Stimulated activated CD4-positive, alpha-beta T cell treated with anti-CD3 and anti-CD28 coated beads, Interleukin-1b, Interleukin-23, amount 100 ng/mL, for 48 hours (primary cell): ENCODE measurements around the gene SYTL1.

Experiments used
- DNase-seq: peaks from one replicate; pipeline ENCODE4 v3.0.0-alpha.2; 2020

The SYTL1 gene

DNA sequence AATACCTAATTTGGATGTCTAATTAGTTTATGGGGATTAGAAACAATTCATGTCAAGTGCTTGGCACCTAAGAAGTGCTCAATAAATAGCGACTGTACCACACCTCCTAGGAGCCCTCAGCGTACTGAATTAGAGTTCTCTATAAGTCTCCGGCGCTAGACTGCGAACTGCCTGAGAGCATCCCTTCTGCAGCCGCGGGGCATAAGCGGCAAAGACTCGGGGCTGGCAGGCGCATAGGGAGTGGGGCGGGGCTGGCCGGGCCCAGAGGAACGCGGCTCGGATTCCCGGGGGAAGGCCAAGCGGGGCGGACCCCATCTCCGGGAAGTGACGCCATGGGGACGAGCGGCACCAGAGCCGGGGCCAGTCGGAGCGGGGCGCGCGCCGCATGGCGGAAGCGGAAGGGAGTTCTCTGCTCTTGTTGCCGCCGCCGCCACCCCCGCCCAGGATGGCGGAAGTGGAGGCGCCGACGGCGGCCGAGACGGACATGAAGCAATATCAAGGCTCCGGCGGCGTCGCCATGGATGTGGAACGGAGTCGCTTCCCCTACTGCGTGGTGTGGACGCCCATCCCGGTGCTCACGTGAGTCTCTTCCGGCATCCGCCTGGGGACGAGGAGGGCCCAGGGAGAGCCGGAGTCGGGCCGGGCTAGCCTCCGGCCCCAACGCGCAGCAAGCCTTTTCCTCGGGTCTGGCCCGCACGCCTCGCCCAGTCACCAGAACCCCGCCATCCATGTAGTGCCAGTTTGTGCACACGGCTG lies 19.8 kb upstream of the SYTL1 start, which contains the start of gene TMEM222:
Gene TMEM222 (plus strand): TSS at position 351 of the 756 bp plus-strand sequence. CDS start 35 bp downstream, at position 386.
- peak; percentile 98 for DNase-seq

DNA sequence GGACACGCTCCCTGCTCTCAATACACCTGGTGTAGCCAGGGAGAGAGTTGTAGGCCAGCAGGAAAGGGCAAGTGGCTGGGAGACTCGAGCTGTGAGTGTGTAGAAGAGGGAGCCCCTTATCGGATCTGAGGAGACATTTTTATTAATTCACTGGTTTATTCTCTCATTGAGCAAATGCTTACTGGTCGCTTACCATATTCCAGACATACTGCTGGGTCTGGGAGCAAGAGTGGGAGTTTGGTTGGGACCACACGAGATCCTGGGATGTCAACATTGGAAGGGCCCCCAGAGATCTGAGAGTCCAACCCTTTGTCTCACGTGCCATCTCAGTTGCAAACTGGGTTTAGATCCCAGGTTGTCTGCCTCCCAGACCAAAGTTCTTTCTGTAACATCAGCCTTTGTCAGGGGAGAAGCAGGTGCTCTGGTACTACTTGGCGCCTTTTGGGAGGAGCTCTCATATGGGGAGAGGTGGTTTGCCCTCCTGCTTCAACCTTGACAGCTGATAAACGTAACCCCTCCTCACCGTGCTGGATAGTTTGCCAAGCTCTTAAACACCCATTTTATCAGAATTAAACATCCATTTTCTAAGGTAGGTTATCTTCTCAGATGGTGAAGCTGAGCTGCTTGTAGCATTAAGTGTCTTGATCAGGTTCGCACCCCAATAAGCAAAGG lies 19.1 kb upstream of the SYTL1 start:
- no peak for DNase-seq

DNA sequence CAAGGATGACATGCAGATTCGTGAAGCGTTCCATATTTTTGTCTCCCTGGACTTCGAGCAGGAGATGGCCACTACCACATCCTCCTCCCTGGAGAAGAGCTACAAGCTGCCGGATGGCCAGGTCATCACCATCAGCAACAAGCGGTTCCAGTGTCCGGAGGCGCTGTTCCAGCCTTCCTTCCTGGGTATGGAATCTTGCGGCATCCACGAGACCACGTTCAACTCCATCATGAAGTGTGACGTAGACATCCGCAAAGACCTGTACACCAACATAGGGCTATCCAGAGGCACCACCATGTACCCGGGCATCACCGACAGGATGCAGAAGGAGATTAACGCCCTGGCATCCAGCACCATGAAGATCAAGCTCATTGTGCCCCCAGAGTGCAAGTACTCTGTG lies 16.5 kb upstream of the SYTL1 start:
- DNase-seq: no peak

DNA sequence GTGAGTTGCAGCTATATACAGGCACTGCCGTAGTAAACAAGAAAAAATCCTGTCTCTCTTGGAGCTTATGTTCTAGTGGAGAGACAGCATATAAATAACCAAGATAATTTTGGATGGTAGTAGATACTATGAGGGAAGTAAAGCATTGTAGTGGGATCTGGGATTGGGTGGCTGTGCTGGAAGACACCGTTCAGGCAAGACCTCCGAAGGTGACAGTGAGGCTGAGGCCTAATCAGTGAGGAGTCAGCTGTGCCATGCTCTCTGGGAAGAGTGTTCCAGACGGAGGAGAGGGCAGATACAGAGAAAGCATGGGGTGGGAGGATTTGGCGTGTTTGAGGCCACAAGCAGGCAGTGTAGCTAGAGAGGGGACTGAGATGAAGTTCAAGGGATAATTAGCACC lies 13.9 kb upstream of the SYTL1 start:
- no peak for DNase-seq

- no peak for DNase-seq
Measured at GRCh38 chr1:27330786-27331185, 11.0 kb upstream of the SYTL1 start.

DNA sequence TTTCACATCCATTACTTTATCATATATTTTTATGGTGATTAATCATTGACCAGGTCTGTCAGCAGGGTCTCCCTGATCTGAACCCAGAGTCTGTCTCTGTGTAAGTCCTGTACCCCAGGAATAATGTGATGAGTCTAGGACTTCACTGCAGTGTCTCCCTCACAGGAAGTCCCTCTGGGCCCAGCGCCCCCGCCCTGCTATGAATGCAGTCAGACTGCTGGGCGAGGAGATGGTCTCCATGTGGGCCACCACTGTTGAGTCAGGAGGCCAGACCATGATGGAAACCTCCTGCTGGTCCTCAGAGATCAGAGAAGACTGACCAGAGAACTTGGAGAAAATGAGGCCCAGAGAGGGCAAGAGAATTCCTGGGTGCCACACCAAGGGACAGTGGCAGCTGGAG lies 10.4 kb upstream of the SYTL1 start:
- DNase-seq: no peak

DNA sequence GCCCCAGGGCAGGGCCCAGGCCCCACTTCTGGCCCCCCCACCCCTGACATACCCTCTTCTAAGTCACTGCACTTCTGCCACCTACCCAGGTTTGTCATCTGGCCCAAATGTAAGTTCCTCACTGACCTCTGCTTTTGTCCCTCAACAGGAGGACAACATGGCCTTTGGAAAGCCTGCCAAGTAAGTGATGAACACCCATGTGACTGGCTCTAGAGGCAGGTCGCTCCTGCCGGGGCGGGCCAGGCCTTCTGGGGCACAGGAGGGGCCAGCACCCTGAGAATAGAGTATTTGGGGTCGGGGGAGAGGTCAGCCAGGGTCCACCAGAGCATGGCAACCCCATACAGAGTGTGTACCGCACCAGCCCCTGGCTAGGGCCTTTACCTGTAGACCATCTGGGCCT lies 9.9 kb upstream of the SYTL1 start:
- no peak for DNase-seq

- DNase-seq: peak; percentile 39
Measured at GRCh38 chr1:27332536-27333281, 9.1 kb upstream of the SYTL1 start.

DNA sequence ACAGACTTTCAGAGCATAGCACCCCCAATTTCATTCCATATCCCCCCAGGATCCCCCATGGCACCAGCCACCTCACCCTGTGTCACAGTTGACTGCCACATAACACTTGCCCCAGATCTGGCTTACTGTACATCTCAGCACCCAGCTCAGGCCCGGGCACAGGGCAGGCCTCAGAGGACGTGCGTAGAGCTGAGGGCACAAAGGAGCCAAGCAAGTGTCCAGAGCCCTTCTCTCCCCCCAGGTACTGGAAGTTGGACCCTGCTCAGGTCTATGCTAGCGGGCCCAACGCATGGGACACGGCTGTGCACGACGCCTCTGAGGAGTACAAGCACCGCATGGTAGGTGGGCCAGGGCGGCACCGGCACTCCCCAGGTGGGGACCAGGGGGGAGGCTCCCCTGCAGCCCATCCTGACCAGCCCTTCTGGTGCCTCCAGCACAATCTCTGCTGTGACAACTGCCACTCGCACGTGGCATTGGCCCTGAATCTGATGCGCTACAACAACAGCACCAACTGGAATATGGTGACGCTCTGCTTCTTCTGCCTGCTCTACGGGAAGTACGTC lies 8.0 kb upstream of the SYTL1 start:
- DNase-seq: no peak

DNA sequence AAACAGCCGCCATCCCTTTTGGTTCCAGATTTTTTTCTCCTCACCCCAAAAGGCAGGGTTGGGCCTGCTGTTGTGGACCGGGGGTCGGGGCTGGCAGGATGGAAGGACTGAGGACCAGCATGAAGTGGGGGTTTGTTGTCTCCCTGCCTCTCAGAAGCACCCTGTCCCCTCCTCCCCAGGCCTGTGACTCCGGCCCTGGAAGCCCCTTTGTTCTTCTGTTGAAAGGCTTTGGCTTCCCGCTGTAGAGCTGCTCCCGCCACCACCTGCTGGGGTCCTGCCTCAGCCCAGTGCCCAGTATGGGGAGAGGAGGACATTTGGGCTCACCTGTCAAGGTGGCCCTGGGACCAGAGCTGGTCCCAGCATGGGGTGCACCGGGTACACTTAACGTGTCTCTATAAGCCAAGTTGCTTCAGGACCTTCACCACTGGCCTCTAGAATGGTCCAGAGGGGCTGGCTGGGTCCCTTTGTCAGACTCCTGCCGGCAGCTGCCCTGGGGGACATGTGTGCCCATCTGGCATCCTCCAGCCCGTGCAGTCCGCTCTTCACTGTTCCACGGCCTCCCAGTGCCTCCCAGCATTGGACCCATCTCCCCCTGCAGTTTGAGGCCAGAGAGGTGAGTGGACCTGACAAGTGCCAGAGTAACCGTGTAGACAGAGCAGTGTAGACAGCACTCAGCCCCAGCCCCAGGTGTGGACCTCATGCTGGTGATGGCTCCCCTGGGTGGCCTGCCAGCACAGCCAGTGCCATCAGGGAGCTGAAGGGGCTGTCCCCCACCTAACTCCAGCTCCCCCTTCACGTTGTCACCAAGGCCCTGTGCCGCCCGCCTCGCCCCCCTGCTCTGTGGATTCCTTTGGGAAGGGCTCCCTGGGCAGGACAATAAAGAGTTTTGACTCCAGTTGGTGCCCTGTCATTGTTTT lies 6.1 kb upstream of the SYTL1 start:
- no peak for DNase-seq

GRCh38 chr1:27336756-27337155 lies 5.1 kb upstream of the SYTL1 start:
- DNase-seq: no peak

GRCh38 chr1:27338751-27339150 lies 3.1 kb upstream of the SYTL1 start:
- no peak for DNase-seq

GRCh38 chr1:27339213-27339612 lies 2.6 kb upstream of the SYTL1 start:
- no peak for DNase-seq

DNA sequence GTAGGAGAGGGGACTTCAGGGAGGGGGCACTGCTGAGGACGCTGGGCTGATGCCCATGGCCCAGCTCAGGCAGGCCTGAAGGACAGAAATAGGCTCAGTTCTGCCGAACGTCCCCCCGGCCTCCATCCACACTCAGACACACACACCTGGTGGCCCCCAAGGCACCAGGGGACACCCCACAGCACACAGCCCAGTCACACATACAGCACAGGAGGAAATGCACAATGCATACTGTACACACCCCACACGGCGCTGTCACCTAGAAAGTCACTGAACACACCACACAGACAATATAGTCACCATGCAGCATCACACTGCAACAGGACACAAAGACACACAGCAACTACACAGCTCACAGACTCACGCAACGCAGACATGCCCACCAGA lies 562 bp downstream of the SYTL1 start:
- DNase-seq: peak; percentile 49

GRCh38 chr1:27342778-27343638 lies 1.2 kb downstream of the SYTL1 start:
- DNase-seq: peak; percentile 57

- DNase-seq: no peak
Measured at GRCh38 chr1:27343639-27344025, 1.8 kb downstream of the SYTL1 start.

DNA sequence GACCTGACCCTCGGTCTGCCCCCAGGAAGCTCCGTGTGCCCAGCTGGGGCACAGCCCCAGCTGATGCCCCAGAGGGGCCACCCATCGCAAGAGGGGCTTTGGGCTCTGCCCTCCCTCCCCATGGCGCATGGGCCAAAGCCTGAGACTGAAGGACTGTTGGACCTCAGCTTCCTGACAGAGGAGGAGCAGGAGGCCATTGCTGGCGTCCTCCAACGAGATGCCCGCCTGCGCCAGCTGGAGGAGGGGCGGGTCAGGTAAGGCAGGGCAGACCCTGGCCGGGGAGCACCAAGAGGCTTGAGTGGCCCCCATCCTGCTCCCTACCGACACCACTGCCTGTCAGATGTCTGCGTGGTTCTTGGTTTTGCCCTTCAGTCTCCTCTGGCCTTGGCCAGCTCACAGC lies 3.5 kb downstream of the SYTL1 start:
- DNase-seq: no peak

DNA sequence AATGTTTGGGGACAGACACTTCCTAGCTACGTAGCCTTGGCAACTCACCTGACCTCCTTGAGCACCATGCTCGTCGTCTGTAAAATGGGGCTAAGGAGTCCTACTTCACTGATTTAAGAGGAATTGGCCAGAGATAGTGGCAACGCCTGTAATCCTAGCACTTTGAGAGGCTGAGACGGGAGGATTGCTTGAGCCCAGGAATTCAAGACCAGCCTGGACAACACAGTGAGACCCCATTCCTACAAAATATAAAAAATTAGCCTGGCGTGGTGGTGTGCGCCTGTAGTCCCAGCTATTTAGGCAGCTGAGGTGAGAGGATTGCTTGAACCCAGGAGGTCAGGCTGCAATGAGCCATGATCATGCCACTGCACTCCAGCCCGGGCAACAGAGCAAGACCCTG lies 4.5 kb downstream of the SYTL1 start:
- DNase-seq: no peak

DNA sequence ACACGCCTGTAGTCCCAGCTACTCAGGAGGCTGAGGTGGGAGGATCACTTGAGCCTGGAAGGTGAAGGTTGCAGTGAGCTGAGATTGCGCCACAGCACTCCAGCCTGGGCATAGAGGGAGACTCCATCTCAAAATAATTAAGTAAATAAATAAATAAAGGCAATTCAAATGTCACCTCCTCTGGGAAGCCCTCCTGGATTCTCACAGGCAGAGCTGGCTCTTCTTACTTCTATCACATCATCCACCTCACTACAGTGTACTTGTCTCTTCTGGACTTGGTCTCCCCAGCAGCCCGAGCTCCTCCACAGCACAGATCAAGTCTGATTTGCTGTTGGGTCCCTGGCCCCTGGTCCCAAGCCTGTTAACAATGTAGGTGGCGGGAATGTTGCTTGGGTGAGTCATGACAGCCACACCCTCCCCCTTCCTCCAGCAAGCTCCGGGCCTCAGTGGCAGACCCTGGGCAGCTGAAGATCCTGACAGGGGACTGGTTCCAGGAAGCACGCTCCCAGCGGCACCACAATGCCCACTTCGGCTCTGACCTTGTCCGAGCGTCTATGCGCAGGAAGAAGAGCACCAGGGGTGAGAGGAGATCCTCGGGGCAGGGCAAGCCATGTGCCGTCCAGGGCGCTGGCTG lies 5.3 kb downstream of the SYTL1 start:
- DNase-seq: no peak

DNA sequence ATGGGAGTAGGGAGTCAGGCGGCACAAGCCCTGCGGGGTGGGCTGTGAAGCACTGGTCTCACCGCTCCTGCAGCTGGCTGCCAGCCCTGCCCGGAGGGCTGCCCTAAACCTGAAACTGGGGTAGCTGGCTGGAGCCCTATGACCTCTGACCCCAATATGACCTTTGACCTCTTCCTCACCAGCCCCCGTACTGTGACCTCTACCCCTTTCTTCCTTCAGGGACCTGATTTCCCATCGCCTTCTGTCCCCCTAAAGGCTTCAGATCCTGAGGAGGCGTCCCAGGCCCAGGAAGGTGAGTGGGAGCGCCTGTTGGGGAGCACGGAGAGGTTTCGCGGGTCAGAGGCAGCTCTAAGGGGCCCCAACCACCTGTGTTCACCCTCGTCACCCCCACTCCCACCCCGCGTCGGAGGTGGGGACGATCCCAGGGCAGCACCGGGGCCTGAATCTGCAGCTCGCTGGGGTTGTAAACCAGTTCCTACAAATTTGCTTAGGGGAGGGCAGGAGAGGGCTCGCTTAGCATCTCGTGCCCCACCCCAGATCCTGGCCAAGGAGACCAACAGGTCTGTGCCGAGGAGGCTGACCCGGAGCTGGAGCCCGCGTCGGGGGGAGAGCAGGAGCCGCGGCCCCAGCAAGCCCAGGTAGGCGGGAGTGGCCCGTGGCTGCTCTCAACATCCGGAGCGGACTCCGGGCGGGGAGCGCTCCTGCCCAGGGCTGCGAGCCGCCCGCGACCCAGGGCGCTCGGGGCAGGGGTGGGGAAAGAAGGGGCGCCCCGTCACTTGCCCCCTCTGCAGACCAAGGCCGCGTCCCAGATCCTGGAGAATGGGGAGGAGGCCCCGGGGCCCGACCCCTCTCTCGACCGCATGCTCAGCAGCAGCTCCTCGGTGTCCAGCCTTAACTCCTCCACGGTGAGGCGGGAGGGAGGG lies 7.3 kb downstream of the SYTL1 start:
- no peak for DNase-seq
